Activated naive CD8-positive, alpha-beta T cell treated with anti-CD3 and anti-CD28 coated beads, Interleukin-2, amount 50 U/mL, for 24 hours (primary cell): ENCODE results near the gene FGD4.

Source experiments
- ATAC-seq: fragments of 150-1000 bp; cut with Tn5 transposase; one replicate; pipeline ENCODE4 v1.10.0; 2021
- DNase-seq: peaks from one replicate; pipeline ENCODE4 v3.0.0; 2021
- H3K27ac Mint-ChIP-seq: one replicate; pipeline ENCODE4 v1.8.0; 2021; ENCODE audit warnings: mild to moderate bottlenecking, mixed read lengths
- H3K27me3 Mint-ChIP-seq: one replicate; pipeline ENCODE4 v1.8.0; 2021; ENCODE audit warnings: mixed read lengths
- H3K36me3 Mint-ChIP-seq: one replicate; pipeline ENCODE4 v1.8.0; 2021; ENCODE audit warnings: low read depth, mixed read lengths
- H3K4me1 Mint-ChIP-seq: one replicate; pipeline ENCODE4 v1.8.0; 2021; ENCODE audit warnings: mixed read lengths
- H3K4me3 Mint-ChIP-seq: one replicate; pipeline ENCODE4 v1.8.0; 2021; ENCODE audit warnings: mild to moderate bottlenecking, moderate library complexity, mixed read lengths
- H3K9me3 Mint-ChIP-seq: one replicate; pipeline ENCODE4 v1.8.0; 2021; ENCODE audit warnings: mixed read lengths

FGD4 gene

GRCh38 chr12:32395026-32395425 is 4.3 kb upstream of the FGD4 start:
- DNase-seq: no peak
- H3K27ac Mint-ChIP-seq: no peak overlapping the region
- no peaks in the 10 kb centered on the region for H3K9me3 Mint-ChIP-seq
- peaks cover 39% of the 10 kb centered on the region for H3K27me3 Mint-ChIP-seq
- no peaks in the 10 kb centered on the region for H3K36me3 Mint-ChIP-seq
- H3K4me3 Mint-ChIP-seq: no peak overlapping the region
- H3K4me1 Mint-ChIP-seq: peaks cover 7% of the 10 kb centered on the region
- no peak for ATAC-seq

- no peaks in the 10 kb centered on the region for H3K9me3 Mint-ChIP-seq
- DNase-seq (no peak), ATAC-seq (no peak)
- peaks cover 50% of the 10 kb centered on the region for H3K27me3 Mint-ChIP-seq
- no peak overlapping the region for H3K4me3 Mint-ChIP-seq
- H3K36me3 Mint-ChIP-seq: no peaks in the 10 kb centered on the region
- peaks cover 8% of the 10 kb centered on the region for H3K4me1 Mint-ChIP-seq
- no peak overlapping the region for H3K27ac Mint-ChIP-seq
Observed at GRCh38 chr12:32397696-32398095, 1.7 kb upstream of the FGD4 start.

GRCh38 chr12:32398181-32398580 is 1.2 kb upstream of the FGD4 start:
- Mint-ChIP-seq H3K4me3 (no peak overlapping the region), H3K27ac (no peak overlapping the region), H3K9me3 (no peaks in the 10 kb centered on the region), H3K36me3 (no peaks in the 10 kb centered on the region), H3K4me1 (peaks cover 10% of the 10 kb centered on the region), H3K27me3 (peaks cover 45% of the 10 kb centered on the region)
- no peak for ATAC-seq
- no peak for DNase-seq

GRCh38 chr12:32398816-32399369 is 465 bp upstream of the FGD4 start:
- H3K27me3 Mint-ChIP-seq: peaks cover 44% of the 10 kb centered on the region
- H3K27ac Mint-ChIP-seq: no peak overlapping the region
- H3K36me3 Mint-ChIP-seq: no peaks in the 10 kb centered on the region
- peaks cover 10% of the 10 kb centered on the region for H3K4me1 Mint-ChIP-seq
- H3K4me3 Mint-ChIP-seq: peak overlapping the region; percentile 87
- H3K9me3 Mint-ChIP-seq: no peaks in the 10 kb centered on the region
- ATAC-seq: no peak
- DNase-seq: no peak

- peaks cover 44% of the 10 kb centered on the region for H3K27me3 Mint-ChIP-seq
- no peak for ATAC-seq
- H3K4me1 Mint-ChIP-seq: peaks cover 10% of the 10 kb centered on the region
- peak overlapping the region; percentile 59 for H3K4me3 Mint-ChIP-seq
- no peaks in the 10 kb centered on the region for H3K9me3 Mint-ChIP-seq
- H3K27ac Mint-ChIP-seq: no peak overlapping the region
- no peaks in the 10 kb centered on the region for H3K36me3 Mint-ChIP-seq
- no peak for DNase-seq
Observed at GRCh38 chr12:32400114-32400672, 835 bp downstream of the FGD4 start.

GRCh38 chr12:32400866-32401265 is 1.5 kb downstream of the FGD4 start:
- peaks cover 46% of the 10 kb centered on the region for H3K27me3 Mint-ChIP-seq
- H3K9me3 Mint-ChIP-seq: no peaks in the 10 kb centered on the region
- no peaks in the 10 kb centered on the region for H3K36me3 Mint-ChIP-seq
- ATAC-seq (no peak), DNase-seq (no peak)
- H3K4me1 Mint-ChIP-seq: peaks cover 10% of the 10 kb centered on the region
- peak overlapping the region; percentile 59 for H3K4me3 Mint-ChIP-seq
- no peak overlapping the region for H3K27ac Mint-ChIP-seq

GRCh38 chr12:32402170-32402569 is 2.8 kb downstream of the FGD4 start:
- H3K4me1 Mint-ChIP-seq: peaks cover 10% of the 10 kb centered on the region
- no peaks in the 10 kb centered on the region for H3K36me3 Mint-ChIP-seq
- no peak for DNase-seq
- no peak overlapping the region for H3K4me3 Mint-ChIP-seq
- peaks cover 41% of the 10 kb centered on the region for H3K27me3 Mint-ChIP-seq
- ATAC-seq: no peak
- H3K9me3 Mint-ChIP-seq: no peaks in the 10 kb centered on the region
- no peak overlapping the region for H3K27ac Mint-ChIP-seq

GRCh38 chr12:32402946-32403345 is 3.6 kb downstream of the FGD4 start:
- Mint-ChIP-seq H3K36me3 (no peaks in the 10 kb centered on the region), H3K4me1 (peaks cover 10% of the 10 kb centered on the region), H3K27ac (no peak overlapping the region), H3K27me3 (peaks cover 38% of the 10 kb centered on the region), H3K4me3 (no peak overlapping the region), H3K9me3 (no peaks in the 10 kb centered on the region)
- ATAC-seq (no peak), DNase-seq (no peak)

GRCh38 chr12:32407795-32408194 is 8.4 kb downstream of the FGD4 start:
- DNase-seq (no peak), ATAC-seq (no peak)
- Mint-ChIP-seq H3K4me1 (peaks cover under 1% of the 10 kb centered on the region), H3K27ac (no peak overlapping the region), H3K4me3 (no peak overlapping the region), H3K27me3 (peaks cover 8% of the 10 kb centered on the region), H3K36me3 (no peaks in the 10 kb centered on the region), H3K9me3 (no peaks in the 10 kb centered on the region)

- Mint-ChIP-seq H3K4me3 (no peak overlapping the region), H3K36me3 (no peaks in the 10 kb centered on the region), H3K4me1 (no peaks in the 10 kb centered on the region), H3K27ac (no peak overlapping the region), H3K9me3 (no peaks in the 10 kb centered on the region), H3K27me3 (peaks cover 2% of the 10 kb centered on the region)
- DNase-seq (no peak), ATAC-seq (no peak)
Observed at GRCh38 chr12:32413412-32413811, 14.1 kb downstream of the FGD4 start.

GRCh38 chr12:32418221-32418620 is 18.9 kb downstream of the FGD4 start:
- ATAC-seq: no peak
- Mint-ChIP-seq H3K36me3 (no peaks in the 10 kb centered on the region), H3K4me3 (no peak overlapping the region), H3K27me3 (no peaks in the 10 kb centered on the region), H3K27ac (no peak overlapping the region), H3K4me1 (no peaks in the 10 kb centered on the region), H3K9me3 (no peaks in the 10 kb centered on the region)
- DNase-seq: no peak

- no peaks in the 10 kb centered on the region for H3K4me1 Mint-ChIP-seq
- DNase-seq (no peak), ATAC-seq (no peak)
- H3K4me3 Mint-ChIP-seq: no peak overlapping the region
- H3K27me3 Mint-ChIP-seq: peaks cover 1% of the 10 kb centered on the region
- no peaks in the 10 kb centered on the region for H3K36me3 Mint-ChIP-seq
- H3K9me3 Mint-ChIP-seq: no peaks in the 10 kb centered on the region
- H3K27ac Mint-ChIP-seq: no peak overlapping the region
Observed at GRCh38 chr12:32418903-32419519, 19.7 kb downstream of the FGD4 start.

GRCh38 chr12:32419520-32419960 is 20.2 kb downstream of the FGD4 start:
- DNase-seq: no peak
- ATAC-seq: peak; percentile 46
- H3K36me3 Mint-ChIP-seq: no peaks in the 10 kb centered on the region
- no peaks in the 10 kb centered on the region for H3K4me1 Mint-ChIP-seq
- no peak overlapping the region for H3K27ac Mint-ChIP-seq
- no peak overlapping the region for H3K4me3 Mint-ChIP-seq
- H3K27me3 Mint-ChIP-seq: peaks cover 1% of the 10 kb centered on the region
- H3K9me3 Mint-ChIP-seq: no peaks in the 10 kb centered on the region

GRCh38 chr12:32420356-32420755 is 21.0 kb downstream of the FGD4 start:
- Mint-ChIP-seq H3K4me1 (no peaks in the 10 kb centered on the region), H3K4me3 (no peak overlapping the region), H3K9me3 (no peaks in the 10 kb centered on the region), H3K27ac (no peak overlapping the region), H3K27me3 (peaks cover 3% of the 10 kb centered on the region), H3K36me3 (no peaks in the 10 kb centered on the region)
- no peak for ATAC-seq
- no peak for DNase-seq

- DNase-seq (no peak), ATAC-seq (no peak)
- Mint-ChIP-seq H3K9me3 (peaks cover 13% of the 10 kb centered on the region), H3K27me3 (peaks cover 4% of the 10 kb centered on the region), H3K36me3 (peaks cover 5% of the 10 kb centered on the region), H3K27ac (no peak overlapping the region), H3K4me3 (no peak overlapping the region), H3K4me1 (no peaks in the 10 kb centered on the region)
Observed at GRCh38 chr12:32423559-32423958, 24.2 kb downstream of the FGD4 start.
